Epithelial cell of prostate (primary cell): Measurements from ENCODE around the gene SOSTDC1.
A peak's percentile ranks its signal among the peaks of the same experiment; 100 is the strongest.
"Not testable (repeated sequence)": the region's sequence is repeated elsewhere in the genome, so short reads cannot be mapped to it uniquely, and the experiment has no call there.

Experiments used
- DNase-seq: peaks from one replicate; pipeline ENCODE4 v3.0.0-alpha.2; 2011; ENCODE audit warnings: low read depth, low spot score
- H3K27ac ChIP-seq: fragments of 450-650 bp; 2 replicates; pipeline ENCODE4 v1.5.1; 2017; ENCODE audit warnings: mild to moderate bottlenecking

Gene SOSTDC1

GRCh38 chr7:16463949-16464715, 1.4 kb downstream of the SOSTDC1 start:
- DNase-seq, result no peak
- no peak overlapping the region for H3K27ac ChIP-seq

- no peak for DNase-seq
- H3K27ac ChIP-seq, result no peak overlapping the region
These were observed 2.0 kb downstream of the SOSTDC1 start for GRCh38 chr7:16463520-16463919.

GRCh38 chr7:16462431-16462889, 3.1 kb downstream of the SOSTDC1 start:
- H3K27ac ChIP-seq, result no peak overlapping the region
- DNase-seq, result no peak

GRCh38 chr7:16460789-16461493, 4.6 kb downstream of the SOSTDC1 start:
- DNase-seq, result no peak
- H3K27ac ChIP-seq, result no peak overlapping the region

- not testable (repeated sequence) for H3K27ac ChIP-seq, DNase-seq
These were observed 9.2 kb downstream of the SOSTDC1 start for GRCh38 chr7:16456303-16456702.

GRCh38 chr7:16455591-16455990, 9.9 kb downstream of the SOSTDC1 start:
- H3K27ac ChIP-seq, result no peak overlapping the region
- DNase-seq, result no peak

- DNase-seq, result no peak
- no peak overlapping the region for H3K27ac ChIP-seq
These were observed 15.2 kb downstream of the SOSTDC1 start for GRCh38 chr7:16450366-16450765.

GRCh38 chr7:16447876-16448275, 17.7 kb downstream of the SOSTDC1 start:
- H3K27ac ChIP-seq, result no peak overlapping the region
- DNase-seq, result no peak

- no peak overlapping the region for H3K27ac ChIP-seq
- no peak for DNase-seq
These were observed 19.0 kb downstream of the SOSTDC1 start for GRCh38 chr7:16446508-16446907.

- not testable (repeated sequence) for DNase-seq, H3K27ac ChIP-seq
These were observed 21.7 kb downstream of the SOSTDC1 start for GRCh38 chr7:16443871-16444270.

GRCh38 chr7:16438988-16439387, 26.6 kb downstream of the SOSTDC1 start:
- no peak for DNase-seq
- H3K27ac ChIP-seq, result no peak overlapping the region

GRCh38 chr7:16436306-16436705, 29.2 kb downstream of the SOSTDC1 start:
- H3K27ac ChIP-seq, result no peak overlapping the region
- no peak for DNase-seq

GRCh38 chr7:16433568-16434122, 31.9 kb downstream of the SOSTDC1 start:
- no peak overlapping the region for H3K27ac ChIP-seq

GRCh38 chr7:16432425-16432731, 33.2 kb downstream of the SOSTDC1 start:
- no peak for DNase-seq
- H3K27ac ChIP-seq, result no peak overlapping the region

More at GRCh38 chr7:16433568-16434122, 31.9 kb downstream of the SOSTDC1 start:
- no peak for DNase-seq

- no peak for DNase-seq
- no peak overlapping the region for H3K27ac ChIP-seq
These were observed 33.7 kb downstream of the SOSTDC1 start for GRCh38 chr7:16431646-16432424.

GRCh38 chr7:16430133-16430532, 35.4 kb downstream of the SOSTDC1 start:
- no peak overlapping the region for H3K27ac ChIP-seq
- DNase-seq, result no peak

GRCh38 chr7:16428672-16429071, 36.9 kb downstream of the SOSTDC1 start:
- no peak for DNase-seq
- no peak overlapping the region for H3K27ac ChIP-seq

GRCh38 chr7:16428182-16428581, 37.4 kb downstream of the SOSTDC1 start:
- no peak overlapping the region for H3K27ac ChIP-seq
- DNase-seq, result no peak

- no peak for DNase-seq
- no peak overlapping the region for H3K27ac ChIP-seq
These were observed 41.8 kb downstream of the SOSTDC1 start for GRCh38 chr7:16423761-16424160.

- no peak overlapping the region for H3K27ac ChIP-seq
- DNase-seq, result no peak
These were observed 42.6 kb downstream of the SOSTDC1 start for GRCh38 chr7:16422917-16423316.

- peak overlapping the region; percentile 89 for H3K27ac ChIP-seq
- DNase-seq, result no peak
These were observed 43.5 kb downstream of the SOSTDC1 start for GRCh38 chr7:16422103-16422435.
